HG03064 (cell line): ENCODE results near the gene RALA.
"Not testable (repeated sequence)": the region's sequence is repeated elsewhere in the genome, so short reads cannot be mapped to it uniquely, and the experiment has no call there.

Source experiments
- ATAC-seq: cut with Tn5 transposase; IDR thresholded peaks from one replicate; pipeline ENCODE4 v1.9.1; 2021; ENCODE audit warnings: low read depth; ENCODE audit not compliant: unreplicated experiment

RALA gene

DNA sequence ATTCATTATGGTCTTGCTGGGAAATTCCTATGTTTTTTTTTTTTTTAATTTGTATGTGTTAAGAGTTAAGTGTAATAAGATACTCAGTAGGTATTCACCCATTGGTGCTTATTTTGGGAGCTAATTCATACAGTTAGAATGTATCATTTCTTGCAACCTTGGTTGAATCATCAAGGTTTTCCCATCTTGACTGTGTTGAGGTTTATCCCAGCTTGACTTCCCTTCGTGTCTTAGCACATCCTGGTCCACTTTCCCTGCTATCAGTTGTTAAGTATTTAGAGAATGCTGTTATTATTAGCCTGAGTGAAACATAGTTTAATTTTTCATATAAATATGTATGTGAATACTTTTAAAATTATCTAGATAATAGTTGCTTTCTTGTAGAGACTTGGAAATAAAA is 20.8 kb downstream of the RALA start:
- ATAC-seq: no peak

- no peak for ATAC-seq
Observed at GRCh38 chr7:39645482-39646407, 22.4 kb downstream of the RALA start.

- no peak for ATAC-seq
Observed at GRCh38 chr7:39647816-39648215, 24.4 kb downstream of the RALA start.

GRCh38 chr7:39650676-39651075 is 27.3 kb downstream of the RALA start:
- ATAC-seq: no peak

GRCh38 chr7:39651265-39651664 is 27.9 kb downstream of the RALA start:
- no peak for ATAC-seq

- ATAC-seq: no peak
Observed at GRCh38 chr7:39656415-39656814, 33.0 kb downstream of the RALA start.

GRCh38 chr7:39659356-39660013 is 36.1 kb downstream of the RALA start:
- ATAC-seq: no peak

DNA sequence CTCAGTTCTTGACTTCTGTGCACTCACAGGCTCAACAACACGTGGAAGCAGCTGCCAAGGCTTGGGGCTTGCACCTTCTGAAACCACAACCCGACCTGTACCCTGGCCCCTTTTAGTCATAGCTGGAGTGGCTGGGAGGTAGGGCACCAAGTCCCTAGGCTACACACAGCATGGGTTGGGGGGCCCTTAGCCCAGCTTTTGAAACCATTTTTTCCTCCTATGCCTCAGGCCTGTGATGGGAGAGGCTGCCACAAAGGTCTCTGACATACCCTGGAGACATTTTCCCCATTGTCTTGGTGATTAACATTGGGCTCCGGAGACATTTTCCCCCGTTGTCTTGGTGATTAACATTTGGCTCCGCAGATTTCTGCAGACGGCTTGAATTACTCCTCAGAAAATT is 38.6 kb downstream of the RALA start:
- no peak for ATAC-seq

- no peak for ATAC-seq
Observed at GRCh38 chr7:39663263-39663662, 39.9 kb downstream of the RALA start.

GRCh38 chr7:39664057-39664456 is 40.7 kb downstream of the RALA start:
- ATAC-seq: no peak

GRCh38 chr7:39664585-39664984 is 41.2 kb downstream of the RALA start:
- no peak for ATAC-seq

- ATAC-seq: no peak
Observed at GRCh38 chr7:39666562-39666961, 43.2 kb downstream of the RALA start.

GRCh38 chr7:39667341-39667923 is 44.1 kb downstream of the RALA start:
- no peak for ATAC-seq

DNA sequence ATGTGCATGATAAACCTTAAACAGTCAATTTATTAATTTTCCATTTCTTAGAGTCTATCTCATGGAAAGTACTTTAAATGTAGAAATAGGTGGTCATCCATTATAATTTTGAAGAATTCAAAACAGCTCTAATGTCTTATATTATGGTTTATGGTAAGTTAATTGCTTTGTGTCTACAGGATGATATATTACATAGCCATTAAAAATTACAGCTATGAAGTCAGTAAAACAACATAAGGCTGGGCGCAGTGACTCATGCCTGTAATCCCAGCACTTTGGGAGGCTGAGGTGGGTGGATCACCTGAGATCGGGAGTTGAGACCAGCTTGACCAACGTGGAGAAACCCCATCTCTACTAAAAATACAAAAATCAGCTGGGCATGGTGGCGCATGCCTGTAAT is 44.9 kb downstream of the RALA start:
- ATAC-seq: not testable (repeated sequence)

DNA sequence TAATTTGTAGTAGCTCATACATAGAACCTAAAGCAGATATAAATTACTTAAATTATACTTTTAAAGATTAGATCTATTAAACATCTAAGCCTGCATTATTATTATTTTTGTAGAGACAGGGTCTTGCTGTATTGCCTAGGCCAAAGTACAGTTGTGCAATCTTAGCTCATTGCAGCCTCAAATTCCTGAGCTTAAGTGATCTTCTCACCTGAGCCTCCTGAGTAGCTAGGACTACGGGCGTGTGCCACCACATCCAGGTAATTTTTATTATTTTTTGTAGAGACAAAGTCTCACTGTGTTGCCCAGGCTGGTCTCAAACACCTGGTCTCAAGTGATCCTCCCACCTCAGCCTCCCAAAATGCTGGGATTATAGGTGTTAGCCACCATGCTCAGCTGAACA is 46.7 kb downstream of the RALA start:
- ATAC-seq: no peak

DNA sequence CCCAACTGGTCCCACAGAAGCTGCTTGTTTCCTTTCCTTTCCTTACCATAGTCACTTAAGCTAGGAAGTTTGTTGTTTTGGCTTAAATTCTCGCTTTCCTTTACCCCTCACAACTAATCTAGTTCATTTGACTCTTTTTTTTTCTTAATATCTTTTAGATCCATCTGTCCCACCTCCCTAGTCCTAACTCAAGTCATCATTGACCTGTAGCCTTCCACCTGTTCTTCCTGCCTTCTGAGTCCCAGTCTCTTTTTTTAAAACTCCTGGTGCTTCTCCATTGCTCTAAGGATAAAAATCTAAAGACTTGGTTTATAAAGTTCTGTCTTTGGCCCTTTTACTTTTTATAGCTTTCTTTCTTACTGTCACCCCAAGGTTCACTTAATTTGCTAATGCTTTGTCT is 47.6 kb downstream of the RALA start:
- ATAC-seq: no peak

- ATAC-seq: no peak
Observed at GRCh38 chr7:39672176-39672575, 48.8 kb downstream of the RALA start.

GRCh38 chr7:39673868-39674267 is 50.5 kb downstream of the RALA start:
- ATAC-seq: no peak

DNA sequence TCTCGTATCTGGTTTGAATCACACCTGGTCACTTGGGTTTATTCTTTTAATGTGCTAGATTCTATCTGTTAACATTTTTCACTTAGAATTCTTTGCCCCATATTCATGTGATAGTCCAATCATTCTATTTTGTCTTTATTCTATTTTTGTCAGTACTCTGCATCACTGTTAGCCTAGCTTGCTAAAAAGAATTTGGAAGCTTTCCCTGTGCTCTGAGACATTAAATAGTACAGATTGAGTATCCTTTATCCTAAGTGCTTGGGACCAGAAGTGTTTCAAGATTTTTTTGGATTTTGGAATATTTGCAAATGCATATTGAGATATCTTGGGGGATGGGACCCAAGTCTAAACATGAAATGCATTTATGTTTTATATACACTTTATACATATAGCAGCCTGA is 51.0 kb downstream of the RALA start:
- ATAC-seq: no peak

DNA sequence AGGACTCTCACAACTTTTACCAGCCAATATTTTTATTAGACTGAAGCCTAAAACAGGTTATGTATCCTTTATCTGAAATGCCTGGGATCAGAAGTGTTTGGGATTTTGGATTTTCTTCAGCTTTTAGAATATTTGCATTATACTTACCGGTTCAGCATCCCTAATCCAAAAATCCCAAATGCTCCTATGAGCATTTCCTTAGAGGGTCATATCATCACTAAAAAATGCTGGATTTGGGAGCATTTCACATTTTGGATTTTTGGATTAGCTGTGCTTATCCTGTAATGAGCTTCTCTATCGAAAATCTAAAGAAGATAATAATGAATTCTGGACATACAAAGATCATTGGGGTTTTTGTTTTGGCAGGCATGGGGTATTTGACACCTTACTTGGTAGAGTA is 53.0 kb downstream of the RALA start:
- ATAC-seq: no peak

GRCh38 chr7:39678930-39679709 is 55.7 kb downstream of the RALA start:
- no peak for ATAC-seq
